Trophoblast cell (in vitro differentiated cells and primary cell): Measurements from ENCODE around the gene DNAJB8.
A peak's percentile ranks its signal among the peaks of the same experiment; 100 is the strongest.

Experiments
- DNase-seq, 2 donors: peaks; one replicate each; pipeline ENCODE4 v3.0.0-alpha.2; 2016
- H2AFZ ChIP-seq: 2 replicates; pipeline ENCODE4 v1.6.1; 2013; ENCODE audit warnings: low read length, moderate library complexity, mild to moderate bottlenecking; ENCODE audit not compliant: insufficient read depth, poor library complexity
- H2AK5ac ChIP-seq: 2 replicates; pipeline ENCODE4 v1.6.1; 2013; ENCODE audit warnings: mild to moderate bottlenecking, low read length
- H2BK120ac ChIP-seq: 2 replicates; pipeline ENCODE4 v1.6.1; 2013; ENCODE audit warnings: low read length, mild to moderate bottlenecking, moderate library complexity; ENCODE audit not compliant: insufficient read depth, poor library complexity
- H2BK12ac ChIP-seq: 2 replicates; pipeline ENCODE4 v1.6.1; 2013; ENCODE audit warnings: mild to moderate bottlenecking, low read length, moderate library complexity
- H2BK5ac ChIP-seq: 2 replicates; pipeline ENCODE4 v1.6.1; 2013; ENCODE audit warnings: low read length, low read depth, moderate library complexity, mild to moderate bottlenecking; ENCODE audit not compliant: poor library complexity
- H3K14ac ChIP-seq: 2 replicates; pipeline ENCODE4 v1.6.1; 2013; ENCODE audit warnings: mild to moderate bottlenecking, low read length
- H3K18ac ChIP-seq: 2 replicates; pipeline ENCODE4 v1.6.1; 2013; ENCODE audit warnings: mild to moderate bottlenecking, low read length
- H3K23ac ChIP-seq: 2 replicates; pipeline ENCODE4 v1.6.1; 2013; ENCODE audit warnings: low read length
- H3K27ac ChIP-seq: 2 replicates; pipeline ENCODE4 v1.5.1; 2013; ENCODE audit warnings: low read depth, mild to moderate bottlenecking, inconsistent platforms, low read length, moderate library complexity
- H3K27me3 ChIP-seq: 2 replicates; pipeline ENCODE4 v1.6.1; 2013; ENCODE audit warnings: inconsistent platforms, mild to moderate bottlenecking, low read length, moderate library complexity; ENCODE audit not compliant: insufficient read depth
- H3K36me3 ChIP-seq, 2 experiments: 1 replicate in 1 of 2; 2 replicates in 1 of 2; pipeline ENCODE4 v1.6.1; 2013; ENCODE audit warnings: low read length in 2 of 2, mild to moderate bottlenecking in 2 of 2, moderate library complexity in 1 of 2; ENCODE audit not compliant: insufficient read depth in 2 of 2, control insufficient read depth in 1 of 2
- H3K4ac ChIP-seq: 2 replicates; pipeline ENCODE4 v1.6.1; 2013; ENCODE audit warnings: low read depth, mild to moderate bottlenecking, low read length, moderate library complexity
- H3K4me1 ChIP-seq, 2 experiments: 1 replicate in 1 of 2; 2 replicates in 1 of 2; pipeline ENCODE4 v1.6.1; 2013; ENCODE audit warnings: low read length in 2 of 2, mild to moderate bottlenecking in 2 of 2, moderate library complexity in 1 of 2; ENCODE audit not compliant: insufficient read depth in 2 of 2, control insufficient read depth in 1 of 2
- H3K4me2 ChIP-seq: 2 replicates; pipeline ENCODE4 v1.6.1; 2013; ENCODE audit warnings: inconsistent platforms, mild to moderate bottlenecking, low read length, moderate library complexity
- H3K4me3 ChIP-seq: 2 replicates; pipeline ENCODE4 v1.5.1; 2013; ENCODE audit warnings: mild to moderate bottlenecking, low read depth, low read length, inconsistent platforms
- H3K79me1 ChIP-seq: one replicate; pipeline ENCODE4 v1.6.1; 2013; ENCODE audit warnings: low read length
- H3K79me2 ChIP-seq: 2 replicates; pipeline ENCODE4 v1.6.1; 2013; ENCODE audit warnings: low read length, mild to moderate bottlenecking; ENCODE audit not compliant: control insufficient read depth, insufficient read depth, poor library complexity
- H3K9ac ChIP-seq: 2 replicates; pipeline ENCODE4 v1.6.1; 2013; ENCODE audit warnings: mild to moderate bottlenecking, low read length
- H3K9me3 ChIP-seq: 2 replicates; pipeline ENCODE4 v1.6.1; 2013; ENCODE audit warnings: low read depth, mild to moderate bottlenecking, control low read depth, inconsistent platforms, low read length; ENCODE audit not compliant: insufficient read depth
- H4K12ac ChIP-seq: 2 replicates; pipeline ENCODE4 v1.6.1; 2013; ENCODE audit warnings: low read depth, mild to moderate bottlenecking, low read length, moderate library complexity
- H4K8ac ChIP-seq: 2 replicates; pipeline ENCODE4 v1.6.1; 2013; ENCODE audit warnings: low read depth, mild to moderate bottlenecking, low read length, moderate library complexity
- H4K91ac ChIP-seq: one replicate; pipeline ENCODE4 v1.6.1; 2013; ENCODE audit warnings: low read depth, mild to moderate bottlenecking, low read length, moderate library complexity
- WGBS: extraction: QIAGEN DNeasy Blood & Tissue Kit; methylation state at CpG from one replicate; pipeline ENCODE4 v1.1.7; 2013; ENCODE audit warnings: missing lambda C conversion rate; ENCODE audit not compliant: insufficient read length, insufficient coverage; ENCODE audit errors: extremely low coverage; 5-methylcytosine and 5-hydroxymethylcytosine counted together

Gene DNAJB8

DNA sequence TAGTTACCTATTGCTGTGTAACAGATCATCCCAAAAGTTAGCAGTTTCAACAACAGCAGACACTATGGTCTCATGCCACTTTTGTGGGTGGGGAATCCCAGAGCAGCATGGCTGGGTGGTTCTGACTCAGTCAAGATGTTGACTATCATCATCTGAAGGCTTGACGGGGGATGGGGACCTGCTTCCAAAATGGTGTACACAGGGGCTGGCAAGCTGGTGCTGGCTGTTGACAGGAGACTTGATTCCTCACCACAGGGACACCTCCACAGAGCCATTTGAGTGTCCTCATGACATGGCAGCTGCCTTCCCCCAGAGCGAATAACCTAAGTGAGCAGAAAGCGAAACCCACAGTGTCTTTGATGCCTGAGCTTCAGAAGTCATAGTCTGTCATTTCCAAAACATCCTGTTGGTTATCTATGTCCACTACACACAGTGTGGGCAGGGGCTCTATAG, 19.1 kb downstream of the DNAJB8 start:
- no peak overlapping the region for H4K12ac ChIP-seq
- H3K27me3 ChIP-seq: no peaks in the 10 kb centered on the region
- no peak overlapping the region for H2BK12ac ChIP-seq
- H2AK5ac ChIP-seq: no peak overlapping the region
- peaks cover 0 to 2% of the 10 kb centered on the region in 2 experiments for H3K4me1 ChIP-seq
- no peak overlapping the region for H4K8ac ChIP-seq
- WGBS: no CpG with 5 or more reads among the region's 3 CpGs
- H3K18ac ChIP-seq: no peak overlapping the region
- H2BK120ac ChIP-seq: no peak overlapping the region
- H2AFZ ChIP-seq: no peak overlapping the region
- no peak overlapping the region for H3K23ac ChIP-seq
- H3K14ac ChIP-seq: no peak overlapping the region
- H3K79me2 ChIP-seq: no peaks in the 10 kb centered on the region
- peaks cover 11% of the 10 kb centered on the region for H3K9me3 ChIP-seq
- no peak overlapping the region for H4K91ac ChIP-seq
- no peak overlapping the region for H3K4me2 ChIP-seq
- H3K79me1 ChIP-seq: no peaks in the 10 kb centered on the region
- H3K4ac ChIP-seq: no peak overlapping the region
- no peak overlapping the region for H3K9ac ChIP-seq
- no peak for DNase-seq
- H3K36me3 ChIP-seq: no peaks in the 10 kb centered on the region
- H2BK5ac ChIP-seq: no peak overlapping the region
- no peak overlapping the region for H3K27ac ChIP-seq
- no peak overlapping the region for H3K4me3 ChIP-seq

DNA sequence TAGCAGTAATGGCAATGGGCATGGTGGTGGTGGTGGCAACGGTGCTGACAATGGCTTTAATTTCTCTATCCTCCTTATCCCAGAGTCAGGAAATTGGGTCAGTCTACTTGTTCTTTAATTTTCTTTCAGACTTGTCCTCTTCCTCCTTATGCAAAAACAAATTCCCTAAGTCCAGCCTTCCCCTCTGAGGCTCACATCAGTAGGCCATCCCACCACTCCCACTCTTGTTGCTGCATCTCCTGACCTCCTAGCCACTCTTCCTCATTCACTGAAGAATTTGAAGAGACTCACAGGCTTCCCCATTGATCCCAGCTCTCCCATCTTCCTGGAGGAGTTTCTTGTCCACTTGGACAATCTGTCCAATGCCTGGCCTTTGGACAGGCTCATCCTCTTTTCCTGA, 19.9 kb downstream of the DNAJB8 start:
- no peaks in the 10 kb centered on the region for H3K27me3 ChIP-seq

GRCh38 chr3:128445357-128445756, 21.3 kb downstream of the DNAJB8 start:
- Histone ChIP-seq H3K79me2 (no peaks in the 10 kb centered on the region), H2BK12ac (no peak overlapping the region), H3K79me1 (peaks cover 6% of the 10 kb centered on the region), H4K8ac (no peak overlapping the region), H2BK120ac (no peak overlapping the region), H3K23ac (no peak overlapping the region), H3K36me3 (no peaks in the 10 kb centered on the region), H3K27ac (no peak overlapping the region), H2AFZ (no peak overlapping the region), H3K14ac (no peak overlapping the region), H3K9ac (no peak overlapping the region), H3K4me3 (peak overlapping the region; percentile 38), H2AK5ac (no peak overlapping the region), H4K12ac (no peak overlapping the region), H4K91ac (no peak overlapping the region), H3K27me3 (no peaks in the 10 kb centered on the region), H3K4me1 (peaks cover 0 to 10% of the 10 kb centered on the region in 2 experiments), H3K9me3 (peaks cover 7% of the 10 kb centered on the region), H3K4me2 (no peak overlapping the region), H3K4ac (no peak overlapping the region), H2BK5ac (no peak overlapping the region), H3K18ac (no peak overlapping the region)
- no CpG with 5 or more reads among the region's 1 CpG for WGBS
- DNase-seq: no peak

More for the DNA sequence above, 19.9 kb downstream of the DNAJB8 start:
- Histone ChIP-seq H3K4me3 (no peak overlapping the region), H2AK5ac (no peak overlapping the region), H2AFZ (no peak overlapping the region), H3K79me1 (peaks cover 2% of the 10 kb centered on the region), H2BK12ac (no peak overlapping the region), H2BK5ac (no peak overlapping the region), H3K9ac (no peak overlapping the region), H3K14ac (no peak overlapping the region), H4K12ac (no peak overlapping the region), H3K4me1 (peaks cover 0 to 5% of the 10 kb centered on the region in 2 experiments), H3K79me2 (no peaks in the 10 kb centered on the region), H4K91ac (no peak overlapping the region), H3K4me2 (no peak overlapping the region), H3K4ac (no peak overlapping the region), H4K8ac (no peak overlapping the region), H3K27ac (no peak overlapping the region), H3K9me3 (peaks cover 11% of the 10 kb centered on the region), H2BK120ac (no peak overlapping the region), H3K23ac (no peak overlapping the region), H3K18ac (no peak overlapping the region), H3K36me3 (no peaks in the 10 kb centered on the region)
- no peak for DNase-seq
- WGBS: no CpG with 5 or more reads among the region's 1 CpG

DNA sequence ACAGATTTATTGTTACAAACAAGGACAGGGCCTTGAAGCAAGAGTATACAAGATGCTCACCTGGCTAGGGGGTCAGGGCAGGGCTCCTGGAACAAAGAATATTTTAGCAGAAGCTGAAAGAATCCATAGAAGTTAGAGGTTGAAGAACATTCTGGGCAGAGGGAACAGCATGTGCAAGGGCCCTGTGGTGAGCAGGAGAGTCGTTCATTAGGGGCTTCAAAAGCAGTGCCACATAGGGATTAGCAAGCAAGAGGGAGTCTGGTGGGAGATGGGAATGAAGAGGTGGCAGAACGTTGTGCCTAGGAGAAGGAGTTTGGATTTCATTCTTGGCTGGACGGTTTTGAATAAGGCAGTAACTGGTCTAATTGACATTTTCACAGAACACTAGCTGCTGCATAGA, 22.9 kb downstream of the DNAJB8 start:
- no peak for DNase-seq

More for the DNA sequence above, 22.9 kb downstream of the DNAJB8 start:
- peaks cover 0 to 10% of the 10 kb centered on the region in 2 experiments for H3K4me1 ChIP-seq
- H4K91ac ChIP-seq: no peak overlapping the region
- no peak overlapping the region for H2BK120ac ChIP-seq
- H2AK5ac ChIP-seq: no peak overlapping the region
- no peak overlapping the region for H3K4me3 ChIP-seq
- H3K23ac ChIP-seq: no peak overlapping the region
- H3K27ac ChIP-seq: no peak overlapping the region
- H3K27me3 ChIP-seq: no peaks in the 10 kb centered on the region
- H3K4me2 ChIP-seq: no peak overlapping the region
- peak overlapping the region; percentile 5 for H3K14ac ChIP-seq
- no peak overlapping the region for H2AFZ ChIP-seq
- H3K79me2 ChIP-seq: no peaks in the 10 kb centered on the region
- H3K4ac ChIP-seq: no peak overlapping the region
- no peaks in the 10 kb centered on the region for H3K36me3 ChIP-seq
- no peak overlapping the region for H2BK5ac ChIP-seq
- no peak overlapping the region for H3K9ac ChIP-seq
- no peak overlapping the region for H4K12ac ChIP-seq
- H3K18ac ChIP-seq: no peak overlapping the region
- no CpG with 5 or more reads among the region's 3 CpGs for WGBS
- H2BK12ac ChIP-seq: no peak overlapping the region
- H3K79me1 ChIP-seq: peaks cover 6% of the 10 kb centered on the region
- peaks cover 7% of the 10 kb centered on the region for H3K9me3 ChIP-seq
- no peak overlapping the region for H4K8ac ChIP-seq
